GM23248 (cell line): Measurements from ENCODE around the gene PPP6R3. TPM values are rescaled to one million over a fixed set of nuclear protein-coding genes. Genes with fewer than 3 reads are reported as not detected.

Experiments used
- DNase-seq: peaks from one replicate; pipeline ENCODE4 v3.0.0-alpha.2; 2015
- H2AFZ ChIP-seq: fragments of 200-600 bp; sonication (generic); 2 replicates; pipeline ENCODE4 v1.6.1; 2016; ENCODE audit warnings: antibody characterized with exemption
- H3F3A ChIP-seq: fragments of 200-600 bp; sonication (generic); 2 replicates; pipeline ENCODE4 v1.6.1; 2016; ENCODE audit warnings: mild to moderate bottlenecking, antibody characterized with exemption, mixed run types; ENCODE audit not compliant: insufficient read depth
- H3K27ac ChIP-seq: fragments of 200-600 bp; sonication (generic); 2 replicates; pipeline ENCODE4 v1.5.1; 2016; ENCODE audit warnings: mild to moderate bottlenecking
- H3K27me3 ChIP-seq: fragments of 200-600 bp; sonication (generic); replicated peaks from 2 replicates; pipeline ENCODE4 v1.6.1; 2016; ENCODE audit warnings: mild to moderate bottlenecking; ENCODE audit not compliant: insufficient read depth
- H3K36me3 ChIP-seq: fragments of 200-600 bp; sonication (generic); 2 replicates; pipeline ENCODE4 v1.6.1; 2016; ENCODE audit warnings: low read depth, mild to moderate bottlenecking
- H3K4me1 ChIP-seq: fragments of 200-600 bp; sonication (generic); 2 replicates; pipeline ENCODE4 v1.6.1; 2016; ENCODE audit warnings: mild to moderate bottlenecking; ENCODE audit not compliant: insufficient read depth
- H3K4me2 ChIP-seq: fragments of 200-600 bp; sonication (generic); one replicate; pipeline ENCODE4 v1.6.1; 2016; ENCODE audit warnings: mild to moderate bottlenecking; ENCODE audit not compliant: unreplicated experiment
- H3K4me3 ChIP-seq: fragments of 200-600 bp; sonication (generic); 2 replicates; pipeline ENCODE4 v1.5.1; 2016; ENCODE audit warnings: mild to moderate bottlenecking
- H3K79me2 ChIP-seq: fragments of 200-600 bp; sonication (generic); 2 replicates; pipeline ENCODE4 v1.6.1; 2016; ENCODE audit warnings: mild to moderate bottlenecking; ENCODE audit not compliant: insufficient read depth
- H3K9ac ChIP-seq: fragments of 200-600 bp; sonication (generic); 2 replicates; pipeline ENCODE4 v1.6.1; 2016; ENCODE audit warnings: mild to moderate bottlenecking
- H3K9me2 ChIP-seq: fragments of 200-600 bp; sonication (generic); 2 replicates; pipeline ENCODE4 v1.6.1; 2016; ENCODE audit warnings: mixed run types, mild to moderate bottlenecking, moderate library complexity; ENCODE audit not compliant: insufficient read depth
- H3K9me3 ChIP-seq: fragments of 200-600 bp; sonication (generic); one replicate; pipeline ENCODE4 v1.6.1; 2017; ENCODE audit warnings: low read depth
- H4K20me1 ChIP-seq: fragments of 200-600 bp; sonication (generic); 2 replicates; pipeline ENCODE4 v1.6.0; 2016; ENCODE audit not compliant: insufficient read depth
- EZH2 ChIP-seq: fragments of 200-600 bp; sonication (generic); IDR thresholded peaks from 2 replicates; pipeline ENCODE4 v1.6.1; 2018; ENCODE audit warnings: antibody characterized with exemption, mild to moderate bottlenecking; ENCODE audit not compliant: insufficient read depth, poor library complexity, severe bottlenecking
- EZH2phosphoT487 ChIP-seq: fragments of 200-600 bp; sonication (generic); IDR thresholded peaks from 2 replicates; pipeline ENCODE4 v1.6.1; 2018; ENCODE audit warnings: antibody characterized with exemption, moderate library complexity, mild to moderate bottlenecking, low read depth; ENCODE audit not compliant: insufficient read depth
- WGBS, 2 experiments: methylation state at CpG; one replicate each; pipeline ENCODE4 v1.1.6; 2015 to 2017; ENCODE audit warnings: low lambda C conversion rate in 2 of 2, low coverage in 1 of 2; ENCODE audit errors: missing lambda C conversion rate in 2 of 2; 5-methylcytosine and 5-hydroxymethylcytosine counted together
- in situ Hi-C: fragments of 300-500 bp; cut with MboI; formaldehyde crosslinking; loops from 2 replicates; pipeline ENCODE4 v1.15.0; 2020
- polyA plus RNA-seq: library from polyadenylated mRNA; unstranded; fragments of >200 nt; fragmentation: Nextera tagmentation; extraction: Ambion mirVana; gene quantifications from 2 replicates; pipeline ENCODE4 v1.2.1, GENCODE V29; 2016
- total RNA-seq: library from RNA; depleted of rRNA; stranded (reverse); fragments of >200 nt; shearing (Covaris generic); gene quantifications from 2 replicates; pipeline ENCODE4 v1.2.3, GENCODE V29; 2014

The PPP6R3 gene
- total and polyA plus RNA-seq, 2 experiments from 2014 or later = 47.5 to 96.0 TPM

DNA sequence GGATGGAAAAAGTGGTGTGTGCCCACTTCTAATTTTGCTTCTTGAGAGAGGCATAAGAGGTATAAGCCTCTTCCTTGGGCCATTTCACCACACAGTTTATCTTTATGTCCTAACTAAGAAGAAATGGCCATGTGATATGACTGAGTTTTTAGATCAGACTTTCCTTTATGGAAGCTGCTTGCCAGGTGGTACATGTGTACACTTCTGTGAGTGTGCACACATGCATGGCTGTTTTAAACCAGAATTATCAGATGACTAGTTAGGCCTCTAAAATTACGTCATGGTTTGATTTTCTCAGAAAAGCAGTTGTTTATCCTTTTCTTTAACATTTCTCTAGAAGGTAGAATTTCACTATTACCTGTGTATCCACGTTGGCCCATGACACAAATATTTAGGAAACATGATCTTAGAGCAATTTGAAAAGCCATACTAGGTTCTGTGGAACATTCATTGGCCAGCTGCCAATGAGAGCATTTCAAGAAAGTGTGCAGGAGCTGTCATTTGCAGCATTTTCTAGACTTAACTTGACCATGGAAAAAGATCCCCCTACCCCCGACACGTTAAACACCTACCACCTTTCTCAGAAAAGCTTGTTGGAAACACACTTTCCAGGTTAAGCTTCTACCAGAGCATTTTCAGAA is 114.6 kb downstream of the PPP6R3 start:
- Histone ChIP-seq H3K27ac (peak overlapping the region; percentile 56; the same call in 1 of the 2 replicates), H3K79me2 (peaks cover 71% of the 10 kb centered on the region), H3K9ac (no peak overlapping the region), H3K4me3 (no peak overlapping the region), H4K20me1 (no peaks in the 10 kb centered on the region), H3K9me2 (no peaks in the 10 kb centered on the region), H2AFZ (no peak overlapping the region), H3K4me2 (no peak overlapping the region), H3K36me3 (peaks cover 46% of the 10 kb centered on the region), H3K9me3 (no peaks in the 10 kb centered on the region), H3K27me3 (no peaks in the 10 kb centered on the region), H3F3A (peaks cover 11% of the 10 kb centered on the region; the same call in 1 of the 2 replicates), H3K4me1 (peaks cover 14% of the 10 kb centered on the region)
- in situ Hi-C loops = no loop called here
- WGBS, 2 experiments = 89 to 90% methylated on average over 4 of the region's 4 CpGs
- TF ChIP-seq EZH2phosphoT487 (no peak), EZH2 (no peak)
- DNase-seq = no peak

GRCh38 chr11:68579455-68579854 is 118.9 kb downstream of the PPP6R3 start:
- Histone ChIP-seq H3K27ac (no peak overlapping the region), H3K9me2 (no peaks in the 10 kb centered on the region), H3K9ac (no peak overlapping the region), H3K79me2 (peaks cover 66% of the 10 kb centered on the region), H4K20me1 (peaks cover 5% of the 10 kb centered on the region), H3F3A (peaks cover 37% of the 10 kb centered on the region), H3K9me3 (no peaks in the 10 kb centered on the region), H3K4me3 (no peak overlapping the region), H2AFZ (no peak overlapping the region), H3K36me3 (peaks cover 39% of the 10 kb centered on the region), H3K4me2 (no peak overlapping the region), H3K27me3 (no peaks in the 10 kb centered on the region), H3K4me1 (peaks cover 22% of the 10 kb centered on the region)
- no peak for DNase-seq
- in situ Hi-C loops = no loop called here
- TF ChIP-seq EZH2 = no peak
- no peak for TF ChIP-seq EZH2phosphoT487
- WGBS, 2 experiments = 88 to 92% methylated on average over 5 of the region's 5 CpGs

GRCh38 chr11:68581439-68581838 is 120.9 kb downstream of the PPP6R3 start:
- Histone ChIP-seq H3K27ac (no peak overlapping the region), H3K27me3 (no peaks in the 10 kb centered on the region)

DNA sequence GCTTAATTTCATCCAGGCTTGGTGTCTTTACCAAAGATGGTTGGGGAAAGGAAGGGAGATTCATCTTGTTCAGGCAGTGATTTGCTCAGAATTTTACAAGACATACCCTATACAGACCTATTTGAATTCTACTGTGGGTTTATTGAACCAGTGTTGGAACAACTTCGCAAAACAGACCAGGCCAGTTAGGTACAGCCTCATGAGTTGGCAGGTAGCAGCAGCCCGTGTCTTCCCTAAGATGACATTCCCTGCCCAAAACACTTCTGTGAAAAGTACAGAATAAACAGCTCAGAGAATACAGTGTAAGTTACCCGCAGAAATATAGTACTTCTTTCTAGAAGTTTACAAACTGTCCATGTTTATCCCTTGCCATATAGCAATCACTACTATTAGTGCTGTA is 121.3 kb downstream of the PPP6R3 start:
- in situ Hi-C loops = no loop called here
- peaks cover 36% of the 10 kb centered on the region for H3F3A ChIP-seq
- peaks cover 42% of the 10 kb centered on the region for H3K36me3 ChIP-seq
- peaks cover 5% of the 10 kb centered on the region for H4K20me1 ChIP-seq
- no peak overlapping the region for H3K4me2 ChIP-seq
- H3K4me1 ChIP-seq = peaks cover 19% of the 10 kb centered on the region
- no peak overlapping the region for H3K27ac ChIP-seq
- 99 to 100% methylated on average over 3 of the region's 3 CpGs for WGBS, 2 experiments
- no peaks in the 10 kb centered on the region for H3K9me2 ChIP-seq
- no peak overlapping the region for H3K9ac ChIP-seq
- no peak for DNase-seq
- no peaks in the 10 kb centered on the region for H3K9me3 ChIP-seq
- no peak overlapping the region for H3K4me3 ChIP-seq
- peaks cover 62% of the 10 kb centered on the region for H3K79me2 ChIP-seq
- H2AFZ ChIP-seq = no peak overlapping the region
- TF ChIP-seq EZH2 (no peak), EZH2phosphoT487 (no peak)
- H3K27me3 ChIP-seq = no peaks in the 10 kb centered on the region

More at GRCh38 chr11:68581439-68581838, 120.9 kb downstream of the PPP6R3 start:
- 96 to 98% methylated on average over 4 of the region's 4 CpGs for WGBS, 2 experiments
- Histone ChIP-seq H3K79me2 (peaks cover 63% of the 10 kb centered on the region), H3K9ac (no peak overlapping the region), H3K36me3 (peaks cover 40% of the 10 kb centered on the region), H3K4me2 (no peak overlapping the region), H3F3A (peaks cover 36% of the 10 kb centered on the region), H3K9me3 (no peaks in the 10 kb centered on the region), H3K4me3 (no peak overlapping the region), H3K9me2 (no peaks in the 10 kb centered on the region), H3K4me1 (peaks cover 19% of the 10 kb centered on the region), H2AFZ (no peak overlapping the region), H4K20me1 (peaks cover 5% of the 10 kb centered on the region)
- in situ Hi-C loops = no loop called here
- TF ChIP-seq EZH2 = no peak
- TF ChIP-seq EZH2phosphoT487 = no peak
- DNase-seq = no peak
